Smooth muscle cell (in vitro differentiated cells): ENCODE results near the gene KRT83. TPM values are rescaled to one million over a fixed set of nuclear protein-coding genes. Genes with fewer than 3 reads are reported as not detected.
"Not testable (repeated sequence)": the region's sequence is repeated elsewhere in the genome, so short reads cannot be mapped to it uniquely, and the experiment has no call there.

Experiments used
- DNase-seq: peaks from one replicate; lab custom pipeline; 2025; ENCODE audit not compliant: unreplicated experiment; lab: John Stamatoyannopoulos, UW
- H2AFZ ChIP-seq: fragments of 200-600 bp; sonication (generic); 2 replicates; pipeline ENCODE4 v1.6.0; 2016; ENCODE audit warnings: antibody characterized with exemption, low read depth, mild to moderate bottlenecking
- H3F3A ChIP-seq: fragments of 200-600 bp; sonication (generic); 2 replicates; pipeline ENCODE4 v1.6.0; 2017; ENCODE audit warnings: antibody characterized with exemption, low read depth
- H3K27ac ChIP-seq: fragments of 200-600 bp; sonication (generic); 2 replicates; pipeline ENCODE4 v1.5.1; 2016; ENCODE audit warnings: low read depth, mild to moderate bottlenecking
- H3K27me3 ChIP-seq: fragments of 200-600 bp; sonication (generic); 2 replicates; pipeline ENCODE4 v1.6.1; 2016; ENCODE audit warnings: low read depth, mild to moderate bottlenecking
- H3K36me3 ChIP-seq: fragments of 200-600 bp; sonication (generic); 2 replicates; pipeline ENCODE4 v1.5.1; 2016; ENCODE audit warnings: low read depth
- H3K4me1 ChIP-seq: fragments of 200-600 bp; sonication (generic); 2 replicates; pipeline ENCODE4 v1.5.1; 2016; ENCODE audit warnings: low read depth
- H3K4me2 ChIP-seq: fragments of 200-600 bp; sonication (generic); 2 replicates; pipeline ENCODE4 v1.6.0; 2016; ENCODE audit warnings: mild to moderate bottlenecking
- H3K4me3 ChIP-seq: fragments of 200-600 bp; sonication (generic); 2 replicates; pipeline ENCODE4 v1.5.1; 2016; ENCODE audit warnings: mild to moderate bottlenecking
- H3K79me2 ChIP-seq: fragments of 200-600 bp; sonication (generic); 2 replicates; pipeline ENCODE4 v1.6.0; 2016; ENCODE audit warnings: low read depth, mild to moderate bottlenecking
- H3K9ac ChIP-seq: fragments of 200-600 bp; sonication (generic); 2 replicates; pipeline ENCODE4 v1.6.0; 2016; ENCODE audit warnings: low read depth
- H3K9me3 ChIP-seq: fragments of 200-600 bp; sonication (generic); replicated peaks from 2 replicates; pipeline ENCODE4 v1.5.1; 2016; ENCODE audit warnings: low read depth
- H4K20me1 ChIP-seq: fragments of 200-600 bp; sonication (generic); 2 replicates; pipeline ENCODE4 v1.6.0; 2016; ENCODE audit warnings: low read depth
- WGBS: methylation state at CpG from one replicate; pipeline ENCODE4 v1.1.7; 2016; ENCODE audit warnings: low lambda C conversion rate; 5-methylcytosine and 5-hydroxymethylcytosine counted together
- polyA plus RNA-seq: library from polyadenylated mRNA; unstranded; fragments of >200 nt; fragmentation: Nextera tagmentation; extraction: Ambion mirVana; gene quantifications from 2 replicates; pipeline ENCODE4 v1.2.1, GENCODE V29; 2016
- total RNA-seq: library from RNA; depleted of rRNA; stranded (reverse); fragments of >200 nt; gene quantifications from 2 replicates; pipeline ENCODE4 v1.2.3, GENCODE V29; 2014
- TF ChIP-seq, protein P1 (sequence below): fragments of 200-600 bp; sonication (generic); IDR thresholded peaks from 2 replicates; pipeline ENCODE4 v1.5.1; 2017; ENCODE audit warnings: borderline replicate concordance, mild to moderate bottlenecking, antibody characterized with exemption; ENCODE audit not compliant: insufficient read depth, poor library complexity, severe bottlenecking

Gene KRT83
- total and polyA plus RNA-seq, 2 experiments from 2014 or later, result not detected

DNA sequence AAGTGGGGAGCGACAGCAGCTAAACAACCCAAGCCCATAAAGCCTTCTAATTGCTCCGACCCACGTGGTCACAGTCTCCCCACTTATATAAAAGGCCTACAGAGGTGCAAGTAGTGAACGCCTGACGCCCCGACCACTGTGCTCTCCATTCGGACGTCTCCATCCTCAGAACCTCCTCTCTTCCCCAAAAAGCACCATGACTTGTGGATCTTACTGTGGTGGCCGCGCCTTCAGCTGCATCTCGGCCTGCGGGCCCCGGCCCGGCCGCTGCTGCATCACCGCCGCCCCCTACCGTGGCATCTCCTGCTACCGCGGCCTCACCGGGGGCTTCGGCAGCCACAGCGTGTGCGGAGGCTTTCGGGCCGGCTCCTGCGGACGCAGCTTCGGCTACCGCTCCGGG lies 19.5 kb downstream of the KRT83 start:
- not testable (repeated sequence) for H4K20me1 ChIP-seq, H3K79me2 ChIP-seq, H3K9me3 ChIP-seq, H3K9ac ChIP-seq, DNase-seq, H3F3A ChIP-seq, H2AFZ ChIP-seq, H3K4me2 ChIP-seq, H3K4me3 ChIP-seq, H3K4me1 ChIP-seq, H3K27ac ChIP-seq, H3K36me3 ChIP-seq
- peaks cover 45% of the 10 kb centered on the region for H3K27me3 ChIP-seq
- 86% methylated on average over 26 of the region's 31 CpGs for WGBS

DNA sequence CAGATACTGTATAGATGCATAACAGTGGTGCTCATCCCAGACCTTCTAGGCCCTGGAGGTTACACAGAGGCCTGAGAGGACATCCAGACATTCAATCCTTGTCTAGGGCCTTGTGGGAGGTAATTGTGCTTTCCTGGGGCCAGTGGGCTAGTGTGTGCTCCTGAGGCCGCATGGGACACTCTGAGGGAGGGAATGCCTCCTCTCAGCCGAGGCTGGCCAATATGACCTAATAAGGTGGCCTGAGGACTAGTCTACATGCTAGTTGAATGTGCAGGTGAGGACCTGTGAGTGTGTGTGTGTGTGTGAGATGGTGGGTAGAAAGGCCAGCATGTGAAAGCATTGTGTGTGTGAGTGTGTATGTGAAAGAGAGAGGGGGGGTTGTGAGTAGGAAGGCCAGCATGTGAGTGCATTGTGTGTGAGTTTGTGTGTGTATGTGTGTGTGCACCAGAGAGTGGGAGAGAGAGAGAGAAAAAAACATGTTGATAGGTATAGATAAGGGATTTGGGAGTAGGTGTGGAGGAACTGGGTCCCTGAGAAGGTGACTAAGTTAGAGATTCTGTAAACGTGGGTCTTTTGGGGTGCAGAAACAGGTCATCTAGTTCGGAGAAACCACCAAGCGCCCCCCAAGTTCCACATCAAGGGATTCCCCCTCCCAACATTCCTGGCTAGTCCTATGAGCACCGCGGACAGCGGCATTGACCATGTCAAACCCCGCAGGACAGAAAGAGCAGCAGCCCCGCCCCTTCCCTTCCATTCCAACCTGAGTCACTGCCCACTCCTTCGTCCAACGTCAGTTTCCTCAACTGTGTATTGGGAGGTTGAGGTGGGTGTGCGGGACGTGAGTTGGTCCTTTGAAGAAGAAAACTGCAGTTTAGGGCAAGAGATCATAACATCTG lies 20.2 kb downstream of the KRT83 start:
- Histone ChIP-seq H3K27ac (no peak overlapping the region), H3K9ac (no peak overlapping the region), H3K4me1 (no peaks in the 10 kb centered on the region), H2AFZ (no peak overlapping the region), H3K4me3 (no peak overlapping the region), H3K4me2 (no peak overlapping the region), H4K20me1 (no peaks in the 10 kb centered on the region), H3F3A (no peaks in the 10 kb centered on the region), H3K79me2 (no peaks in the 10 kb centered on the region), H3K36me3 (no peaks in the 10 kb centered on the region), H3K27me3 (peaks cover 46% of the 10 kb centered on the region), H3K9me3 (no peaks in the 10 kb centered on the region)
- DNase-seq, result no peak
- WGBS, result 46% methylated on average over 14 of the region's 14 CpGs
- TF ChIP-seq, protein P1, sequence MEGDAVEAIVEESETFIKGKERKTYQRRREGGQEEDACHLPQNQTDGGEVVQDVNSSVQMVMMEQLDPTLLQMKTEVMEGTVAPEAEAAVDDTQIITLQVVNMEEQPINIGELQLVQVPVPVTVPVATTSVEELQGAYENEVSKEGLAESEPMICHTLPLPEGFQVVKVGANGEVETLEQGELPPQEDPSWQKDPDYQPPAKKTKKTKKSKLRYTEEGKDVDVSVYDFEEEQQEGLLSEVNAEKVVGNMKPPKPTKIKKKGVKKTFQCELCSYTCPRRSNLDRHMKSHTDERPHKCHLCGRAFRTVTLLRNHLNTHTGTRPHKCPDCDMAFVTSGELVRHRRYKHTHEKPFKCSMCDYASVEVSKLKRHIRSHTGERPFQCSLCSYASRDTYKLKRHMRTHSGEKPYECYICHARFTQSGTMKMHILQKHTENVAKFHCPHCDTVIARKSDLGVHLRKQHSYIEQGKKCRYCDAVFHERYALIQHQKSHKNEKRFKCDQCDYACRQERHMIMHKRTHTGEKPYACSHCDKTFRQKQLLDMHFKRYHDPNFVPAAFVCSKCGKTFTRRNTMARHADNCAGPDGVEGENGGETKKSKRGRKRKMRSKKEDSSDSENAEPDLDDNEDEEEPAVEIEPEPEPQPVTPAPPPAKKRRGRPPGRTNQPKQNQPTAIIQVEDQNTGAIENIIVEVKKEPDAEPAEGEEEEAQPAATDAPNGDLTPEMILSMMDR, result no peak

DNA sequence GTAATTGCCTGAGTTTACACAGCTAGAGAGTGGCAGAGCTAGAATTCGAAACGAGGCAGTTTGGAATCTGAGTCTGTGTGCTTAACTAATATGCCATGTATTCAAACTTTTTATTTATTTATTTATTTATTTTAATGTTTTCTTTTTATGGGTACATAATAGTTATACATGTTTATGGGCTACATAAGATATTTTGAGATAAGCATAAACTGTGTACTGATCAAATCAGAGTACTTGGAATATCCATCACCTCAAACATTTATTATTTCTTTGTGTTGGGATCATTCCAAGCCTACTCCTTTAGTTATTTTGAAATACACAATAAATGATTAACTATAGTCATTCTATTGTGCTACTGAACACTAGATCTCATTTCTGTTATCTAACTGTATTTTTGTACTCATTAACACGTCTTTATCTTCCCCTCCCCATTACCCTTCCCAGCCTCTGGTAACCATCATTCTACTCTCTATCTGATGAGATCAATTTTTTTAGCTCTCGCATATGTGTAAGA lies 22.5 kb downstream of the KRT83 start:
- no peak overlapping the region for H3K4me2 ChIP-seq
- H3K9me3 ChIP-seq, result no peaks in the 10 kb centered on the region
- H3K4me1 ChIP-seq, result no peaks in the 10 kb centered on the region
- no peak overlapping the region for H3K9ac ChIP-seq
- TF ChIP-seq, protein P1, result no peak
- H3K27ac ChIP-seq, result no peak overlapping the region
- no peak overlapping the region for H2AFZ ChIP-seq
- H3K36me3 ChIP-seq, result no peaks in the 10 kb centered on the region
- peaks cover 62% of the 10 kb centered on the region for H3K27me3 ChIP-seq
- H3K79me2 ChIP-seq, result no peaks in the 10 kb centered on the region
- no peaks in the 10 kb centered on the region for H3F3A ChIP-seq
- DNase-seq, result no peak
- H3K4me3 ChIP-seq, result no peak overlapping the region
- WGBS, result 74% methylated on average over 4 of the region's 4 CpGs
- H4K20me1 ChIP-seq, result no peaks in the 10 kb centered on the region

DNA sequence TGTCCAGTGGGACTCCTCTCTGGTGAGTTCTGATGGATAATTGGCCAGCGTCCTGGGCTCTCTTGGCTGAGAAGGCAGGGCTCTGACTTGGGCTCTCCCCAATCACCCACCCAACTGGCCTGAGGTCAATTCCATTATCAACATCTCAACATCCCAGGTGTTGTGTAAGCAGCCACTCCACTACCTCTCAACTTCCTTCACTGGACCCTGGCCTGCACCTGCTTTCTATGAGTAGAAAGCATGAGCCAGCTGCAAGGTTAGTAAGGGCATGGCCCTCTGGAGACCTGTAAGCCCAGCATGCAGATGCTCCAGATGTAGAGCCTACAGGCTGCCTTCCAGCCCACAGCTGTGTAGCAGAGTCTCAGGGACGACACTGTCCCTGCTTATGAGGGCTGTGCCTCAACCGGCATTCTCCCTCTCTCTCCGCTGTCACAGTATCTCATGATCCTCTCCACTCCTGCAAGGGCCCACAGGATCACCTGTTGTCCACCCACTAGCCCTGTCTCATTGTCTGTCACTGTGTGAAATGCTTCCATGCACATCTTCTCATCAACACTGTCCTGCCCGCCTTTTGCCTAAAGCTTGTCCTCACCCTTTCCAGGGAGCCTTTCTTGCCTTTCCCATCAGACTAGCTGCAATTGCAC lies 24.5 kb downstream of the KRT83 start:
- Histone ChIP-seq H3F3A (no peaks in the 10 kb centered on the region), H3K79me2 (no peaks in the 10 kb centered on the region), H3K4me1 (no peaks in the 10 kb centered on the region), H2AFZ (no peak overlapping the region), H4K20me1 (no peaks in the 10 kb centered on the region), H3K9ac (no peak overlapping the region), H3K27ac (no peak overlapping the region), H3K4me3 (no peak overlapping the region), H3K9me3 (no peaks in the 10 kb centered on the region), H3K27me3 (peaks cover 81% of the 10 kb centered on the region), H3K4me2 (no peak overlapping the region), H3K36me3 (no peaks in the 10 kb centered on the region)
- TF ChIP-seq, protein P1, result no peak
- no peak for DNase-seq
- 80% methylated on average over 5 of the region's 5 CpGs for WGBS
